ENCODE data around the gene SIRT7.

SIRT7 gene

DNA sequence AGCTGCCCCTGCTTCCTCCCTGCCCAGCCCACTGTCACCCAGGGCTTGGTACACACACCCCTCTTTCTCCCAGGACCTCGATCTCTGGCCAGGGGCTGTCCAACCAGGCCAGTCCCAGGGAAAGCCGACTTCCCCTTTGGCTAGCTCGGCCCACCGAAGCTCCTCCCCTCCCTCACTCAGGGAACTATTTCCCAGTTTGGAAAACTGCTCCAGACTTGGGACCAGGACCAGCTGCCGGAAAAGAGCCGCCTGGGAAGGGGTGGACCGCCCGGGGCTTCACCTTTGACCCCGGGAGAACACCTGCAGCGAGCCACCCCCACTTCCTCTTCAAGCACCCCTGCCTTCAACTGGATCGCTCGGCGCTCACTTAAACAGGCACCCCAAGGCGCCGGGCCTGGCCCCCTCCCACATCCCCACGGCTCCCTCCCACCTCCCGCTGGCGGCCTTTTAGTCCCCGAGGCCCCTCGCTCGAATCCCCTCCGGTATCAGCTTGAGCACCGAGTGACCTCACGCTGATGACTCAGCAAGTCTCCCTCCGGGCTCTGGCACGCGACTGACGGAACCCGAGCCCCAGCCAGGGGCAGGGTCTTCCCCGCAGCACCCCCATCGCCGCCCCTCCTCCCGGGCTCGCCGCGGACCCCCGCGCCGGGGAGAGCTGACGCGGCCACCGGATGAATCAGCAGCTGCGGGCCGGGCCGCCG is 8.6 kb upstream of the SIRT7 start:
- Histone ChIP-seq H3K4me3 (peak overlapping the region; percentile 91 to 99 (median 94)), H4K20me1 (peaks cover 13 to 72% (median 46%) of the 10 kb centered on the region in 11 experiments; a peak in 19 of 22 replicates), H3K27ac (peak overlapping the region; percentile 88 to 99 (median 98)), H3K4me1 (peaks cover 60 to 85% (median 80%) of the 10 kb centered on the region in 10 experiments), H3K4me2 (peak overlapping the region; percentile 98 to 100 (median 100)), H3K27me3 (peaks cover 15 to 24% (median 19%) of the 10 kb centered on the region in 11 experiments), H3K9ac (peak overlapping the region; percentile 89 to 99 (median 96)), H3K9me3 (replicated peaks in 1 of 11) (no peaks in the 10 kb centered on the region), H3K36me3 (peaks cover 10 to 14% (median 13%) of the 10 kb centered on the region in 11 experiments)
- no peak for TF ChIP-seq Cebpa-rat (IDR thresholded peaks at IDR 0.05)

DNA sequence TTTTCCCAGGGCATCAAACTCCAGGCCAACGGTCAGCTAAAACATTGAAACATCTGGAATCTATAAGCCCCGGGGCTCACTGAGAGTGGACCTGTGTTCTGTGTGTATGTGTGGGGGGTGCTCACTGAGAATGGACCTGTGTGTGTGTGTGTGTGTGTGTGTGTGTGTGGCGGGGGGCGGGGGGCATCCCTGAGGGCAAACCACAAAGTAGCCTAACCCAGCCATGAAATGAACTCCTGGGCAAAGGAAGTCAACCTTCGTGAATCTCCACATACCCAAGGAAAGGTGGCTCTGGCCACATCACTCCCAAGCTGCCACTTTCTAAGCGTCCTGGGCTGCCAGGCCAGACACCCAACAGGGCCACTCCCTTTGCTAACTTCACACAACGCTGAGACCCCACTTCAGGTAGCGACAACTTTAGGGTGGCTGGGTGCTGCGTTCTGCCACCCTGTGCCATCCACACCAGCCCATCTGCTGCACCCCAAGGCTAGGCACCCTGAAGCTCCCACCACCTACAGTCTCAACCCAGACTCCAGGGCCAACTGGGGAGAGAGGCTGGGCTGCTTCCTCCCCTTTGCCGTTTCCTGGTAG is 8.0 kb upstream of the SIRT7 start:
- H3K4me1 ChIP-seq, result peaks cover 65 to 85% (median 80%) of the 10 kb centered on the region in 10 experiments
- peak overlapping the region; percentile 91 to 99 (median 94) for H3K4me3 ChIP-seq
- no peaks in the 10 kb centered on the region for H3K9me3 ChIP-seq (replicated peaks in 1 of 11)
- H3K36me3 ChIP-seq, result peaks cover 15 to 21% (median 18%) of the 10 kb centered on the region in 11 experiments
- H4K20me1 ChIP-seq, result peaks cover 16 to 73% (median 44%) of the 10 kb centered on the region in 11 experiments; a peak in 21 of 22 replicates
- peak overlapping the region; percentile 98 to 100 (median 100) for H3K4me2 ChIP-seq
- peak overlapping the region; percentile 89 to 99 (median 96) for H3K9ac ChIP-seq
- H3K27me3 ChIP-seq, result peaks cover 15 to 24% (median 19%) of the 10 kb centered on the region in 11 experiments
- peak overlapping the region; percentile 88 to 99 (median 98); a peak in 21 of 22 replicates for H3K27ac ChIP-seq
- TF ChIP-seq Cebpa-rat (IDR thresholded peaks at IDR 0.05), result no peak

DNA sequence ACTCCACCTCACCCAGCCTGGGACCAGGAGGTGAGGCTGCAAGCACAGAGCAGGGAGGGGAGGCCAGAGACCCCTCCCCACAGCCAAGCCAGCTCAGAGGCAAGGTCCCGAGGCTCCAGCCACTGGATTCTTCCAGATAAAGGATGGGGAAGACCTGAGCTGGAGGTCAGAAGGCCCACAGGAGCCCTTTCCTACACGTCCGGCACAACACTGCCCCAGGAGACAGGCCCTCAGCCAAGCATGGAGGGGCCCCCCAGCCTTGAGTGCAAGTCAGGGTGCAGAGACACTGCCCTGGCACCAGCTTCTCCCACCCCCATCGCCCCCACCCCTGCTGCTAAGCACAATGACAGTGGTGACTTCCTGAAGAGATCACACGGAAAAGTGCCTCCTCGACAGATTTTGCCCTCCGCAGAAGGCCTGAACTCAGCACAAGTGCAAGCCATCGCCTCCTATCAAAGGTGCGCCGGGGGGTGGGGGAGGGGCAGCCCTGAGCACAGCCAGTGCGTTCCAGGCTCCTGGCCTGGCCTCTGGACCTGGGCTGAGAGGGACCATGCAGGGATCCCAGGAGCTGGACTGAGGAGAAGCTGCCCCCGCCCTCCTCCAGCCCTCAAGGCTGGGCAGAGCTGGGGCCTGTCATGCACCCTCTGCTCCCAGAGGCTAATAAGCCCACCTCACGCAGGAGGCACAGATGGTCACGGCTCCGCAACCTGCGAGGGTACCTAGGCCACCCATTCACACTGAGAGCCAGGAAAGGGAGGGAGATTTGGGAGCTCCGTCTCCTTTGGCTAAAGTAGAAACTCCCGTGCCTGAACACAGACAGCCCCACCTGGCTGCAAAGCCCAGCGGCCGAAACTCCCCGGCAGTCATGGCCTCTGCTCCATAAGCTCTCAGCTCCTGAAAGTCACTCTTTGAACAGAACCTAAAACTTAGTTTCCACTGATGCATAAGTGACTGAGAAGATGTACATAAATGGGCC is 6.9 kb upstream of the SIRT7 start:
- Histone ChIP-seq H3K36me3 (peaks cover 21 to 32% (median 29%) of the 10 kb centered on the region in 11 experiments), H4K20me1 (peaks cover 20 to 73% (median 44%) of the 10 kb centered on the region in 11 experiments), H3K4me2 (peak overlapping the region; percentile 98 to 100 (median 100)), H3K27ac (peak overlapping the region in 10 of 11 experiments; percentile 62 to 99 (median 98); a peak in 20 of 22 replicates), H3K4me3 (peak overlapping the region; percentile 43 to 99 (median 91)), H3K27me3 (peaks cover 15 to 21% (median 19%) of the 10 kb centered on the region in 11 experiments), H3K9me3 (replicated peaks in 1 of 11) (no peaks in the 10 kb centered on the region), H3K9ac (peak overlapping the region; percentile 76 to 99 (median 94)), H3K4me1 (peaks cover 72 to 85% (median 81%) of the 10 kb centered on the region in 10 experiments)
- TF ChIP-seq Cebpa-rat (IDR thresholded peaks at IDR 0.05), result no peak

DNA sequence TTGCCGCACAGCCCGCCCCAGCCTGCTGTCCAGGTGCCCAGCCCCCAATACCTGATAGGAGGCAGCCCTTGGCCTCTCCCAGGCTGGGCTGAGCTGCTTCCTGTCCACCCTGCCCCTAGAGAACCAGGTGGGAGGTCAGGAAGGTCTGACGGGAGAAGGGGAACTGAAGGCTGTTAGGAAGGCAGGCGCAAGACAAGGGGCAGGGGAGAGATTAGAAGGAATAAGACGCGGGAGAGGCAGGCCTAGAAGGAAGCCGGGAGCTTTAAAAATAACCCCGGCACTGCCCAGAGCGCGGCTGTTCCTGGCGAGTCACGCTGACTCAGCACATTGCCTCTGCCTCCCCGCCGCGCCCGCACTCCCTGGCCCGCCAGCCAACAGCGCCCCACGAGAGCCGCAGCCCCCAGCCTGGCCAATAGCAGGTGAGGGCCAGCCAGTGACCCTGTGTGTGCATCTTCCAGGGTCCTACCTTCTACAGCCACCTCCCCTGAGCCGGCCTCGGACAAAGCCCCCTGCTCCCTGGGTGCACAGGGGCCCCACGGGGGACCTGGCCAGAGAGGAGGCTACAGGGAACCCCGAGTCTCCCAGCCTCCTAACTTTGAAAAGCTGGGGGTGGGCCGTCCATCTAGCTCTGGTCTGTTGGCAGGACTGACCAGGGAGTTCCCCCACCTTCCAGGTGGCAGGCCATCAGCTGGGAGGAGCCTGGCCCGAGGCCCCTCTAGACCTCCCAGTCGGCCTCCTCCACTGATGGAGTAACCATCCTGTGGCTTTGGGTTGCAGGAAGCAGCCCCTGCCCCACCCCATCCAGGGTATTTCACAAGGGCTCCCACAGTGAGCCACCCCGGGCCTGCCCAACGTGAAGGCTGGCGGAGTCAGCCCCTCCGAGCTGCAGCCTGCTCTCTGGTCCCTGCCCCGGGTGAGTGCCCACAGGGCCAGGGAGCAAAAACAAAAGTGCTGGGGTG is 5.6 kb upstream of the SIRT7 start:
- Histone ChIP-seq H3K4me3 (peak overlapping the region; percentile 43 to 99 (median 91)), H4K20me1 (peaks cover 18 to 78% (median 48%) of the 10 kb centered on the region in 11 experiments), H3K9ac (peak overlapping the region; percentile 76 to 99 (median 94))

GRCh38 chr17:81922566-81923301 is 4.8 kb upstream of the SIRT7 start:
- Histone ChIP-seq H3K4me2 (peak overlapping the region; percentile 98 to 100 (median 100)), H3K36me3 (peaks cover 21 to 41% (median 37%) of the 10 kb centered on the region in 11 experiments), H3K9ac (peak overlapping the region; percentile 62 to 99 (median 94); a peak in 21 of 22 replicates), H4K20me1 (peaks cover 19 to 82% (median 55%) of the 10 kb centered on the region in 11 experiments), H3K4me1 (peaks cover 73 to 85% (median 81%) of the 10 kb centered on the region in 10 experiments), H3K27me3 (0 out of 22 replicates have a peak, but pooled peaks cover 0 to under 1% (median 0%) of the 10 kb centered on the region in 11 experiments), H3K9me3 (replicated peaks in 1 of 11) (no peaks in the 10 kb centered on the region), H3K4me3 (peak overlapping the region in 8 of 10 experiments; percentile 55 to 99 (median 92); a peak in 17 of 20 replicates), H3K27ac (peak overlapping the region in 10 of 11 experiments; percentile 30 to 99 (median 98); a peak in 18 of 22 replicates)
- TF ChIP-seq Cebpa-rat (IDR thresholded peaks at IDR 0.05), result no peak

More for the DNA sequence above, 5.6 kb upstream of the SIRT7 start:
- peak in 9 of 11 experiments; percentile 81 to 95 (median 90); a peak in 18 of 22 replicates for TF ChIP-seq Cebpa-rat (IDR thresholded peaks at IDR 0.05)
- H3K4me2 ChIP-seq, result peak overlapping the region; percentile 98 to 100 (median 100)
- H3K4me1 ChIP-seq, result peaks cover 76 to 87% (median 83%) of the 10 kb centered on the region in 10 experiments
- H3K27ac ChIP-seq, result peak overlapping the region; percentile 31 to 99 (median 98); a peak in 21 of 22 replicates
- peaks cover 21 to 41% (median 37%) of the 10 kb centered on the region in 11 experiments for H3K36me3 ChIP-seq
- H3K27me3 ChIP-seq, result peaks cover 6 to 9% (median 7%) of the 10 kb centered on the region in 11 experiments; a peak in 21 of 22 replicates
- H3K9me3 ChIP-seq (replicated peaks in 1 of 11), result no peaks in the 10 kb centered on the region

DNA sequence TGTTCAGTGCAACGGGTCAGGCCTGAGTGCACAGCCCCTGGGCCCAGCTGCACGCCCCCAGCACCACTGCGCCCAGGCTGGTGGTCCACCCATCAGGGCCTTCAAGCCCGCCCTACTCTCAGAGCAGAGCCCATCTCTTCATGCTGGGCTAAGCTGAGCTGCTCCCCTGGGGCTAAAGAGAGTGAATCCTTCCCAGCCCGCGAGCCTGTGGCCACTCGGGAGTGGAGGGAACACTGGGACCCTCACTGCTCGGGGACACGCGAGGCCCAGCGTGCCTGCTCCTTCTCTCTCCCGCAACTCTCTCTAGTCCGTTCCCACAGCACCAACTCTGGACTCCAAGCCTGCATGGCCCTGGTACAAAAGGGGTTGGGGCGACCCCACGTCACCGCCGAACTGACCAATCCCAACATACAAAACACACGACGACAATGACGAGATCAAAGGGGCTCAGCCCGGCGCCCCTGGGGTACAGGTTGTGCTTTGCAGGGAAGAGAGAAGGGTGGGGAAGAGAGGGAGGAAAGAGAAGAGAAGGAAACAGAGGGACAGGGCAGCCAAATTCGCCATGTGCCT is 4.1 kb upstream of the SIRT7 start:
- Histone ChIP-seq H3K9me3 (replicated peaks in 1 of 11) (no peaks in the 10 kb centered on the region), H3K4me1 (peaks cover 76 to 88% (median 83%) of the 10 kb centered on the region in 10 experiments), H3K4me3 (peak overlapping the region in 8 of 10 experiments; percentile 55 to 99 (median 92); a peak in 16 of 20 replicates), H3K4me2 (peak overlapping the region; percentile 98 to 100 (median 100)), H3K9ac (peak overlapping the region; percentile 48 to 99 (median 94); a peak in 21 of 22 replicates), H3K27me3 (no peaks in the 10 kb centered on the region), H4K20me1 (peaks cover 26 to 87% (median 61%) of the 10 kb centered on the region in 11 experiments), H3K27ac (peak overlapping the region in 10 of 11 experiments; percentile 22 to 99 (median 98); a peak in 19 of 22 replicates), H3K36me3 (peaks cover 21 to 41% (median 37%) of the 10 kb centered on the region in 11 experiments)
- TF ChIP-seq Cebpa-rat (IDR thresholded peaks at IDR 0.05), result no peak
